SK-N-SH treated with all-trans-retinoic acid at 6 μM for 48 hours (cell line): ENCODE data around the gene TOM1L1.

Experiments used
- ATAC-seq: fragments of 200-7000 bp; cut with Tn5 transposase; 3 replicates; pipeline ENCODE4 v1.9.1; 2020; ENCODE audit warnings: mild to moderate bottlenecking, moderate library complexity
- BACH2 ChIP-seq: fragments of 250-450 bp; sonication (Bioruptor Pico); IDR thresholded peaks from 2 replicates; pipeline ENCODE4 v1.9.0; 2021; ENCODE audit warnings: mild to moderate bottlenecking, borderline replicate concordance
- CREB5 ChIP-seq: fragments of 250-450 bp; sonication (Bioruptor Pico); IDR thresholded peaks from 2 replicates; pipeline ENCODE4 v1.5.1; 2020; ENCODE audit warnings: low read depth, mild to moderate bottlenecking, moderate library complexity
- CSDC2 ChIP-seq: fragments of 250-450 bp; sonication (Bioruptor Pico); IDR thresholded peaks from 2 replicates; pipeline ENCODE4 v1.5.0; 2020; ENCODE audit warnings: mild to moderate bottlenecking, moderate library complexity
- ESRRG ChIP-seq: fragments of 250-450 bp; sonication (Bioruptor Pico); IDR thresholded peaks from 2 replicates; pipeline ENCODE4 v1.6.1; 2021; ENCODE audit warnings: mild to moderate bottlenecking
- ISL1 ChIP-seq: fragments of 250-450 bp; sonication (Bioruptor Pico); IDR thresholded peaks from 2 replicates; pipeline ENCODE4 v2.1.2; 2022; ENCODE audit warnings: mild to moderate bottlenecking, moderate library complexity
- OSR1 ChIP-seq: fragments of 250-450 bp; sonication (Bioruptor Pico); IDR thresholded peaks from 2 replicates; pipeline ENCODE4 v1.8.0; 2022; ENCODE audit warnings: moderate library complexity, mild to moderate bottlenecking, inconsistent platforms
- PATZ1 ChIP-seq: fragments of 250-450 bp; sonication (Bioruptor Pico); IDR thresholded peaks from 2 replicates; pipeline ENCODE4 v1.8.0; 2020; ENCODE audit warnings: mild to moderate bottlenecking, moderate library complexity, borderline replicate concordance
- POU6F1 ChIP-seq: fragments of 250-450 bp; sonication (Bioruptor Pico); IDR thresholded peaks from 2 replicates; pipeline ENCODE4 v1.8.0; 2021; ENCODE audit warnings: low read depth, mild to moderate bottlenecking, moderate library complexity, borderline replicate concordance
- PPARA ChIP-seq: fragments of 250-450 bp; sonication (Bioruptor Pico); IDR thresholded peaks from 2 replicates; pipeline ENCODE4 v1.5.0; 2020; ENCODE audit warnings: mild to moderate bottlenecking, borderline replicate concordance
- RARB ChIP-seq: fragments of 250-450 bp; sonication (Bioruptor Pico); IDR thresholded peaks from 2 replicates; pipeline ENCODE4 v1.8.0; 2021; ENCODE audit warnings: mild to moderate bottlenecking, moderate library complexity
- SNAI2 ChIP-seq: fragments of 250-450 bp; sonication (Bioruptor Pico); IDR thresholded peaks from 2 replicates; pipeline ENCODE4 v1.5.0; 2020; ENCODE audit warnings: mild to moderate bottlenecking, moderate library complexity
- TCF4 ChIP-seq: fragments of 250-450 bp; sonication (Bioruptor Pico); IDR thresholded peaks from 2 replicates; pipeline ENCODE4 v1.8.0; 2021; ENCODE audit warnings: mild to moderate bottlenecking, moderate library complexity, borderline replicate concordance
- TSHZ2 ChIP-seq: fragments of 250-450 bp; sonication (Bioruptor Pico); IDR thresholded peaks from 2 replicates; pipeline ENCODE4 v1.5.0; 2020; ENCODE audit warnings: mild to moderate bottlenecking, moderate library complexity
- ZC3H10 ChIP-seq: fragments of 250-450 bp; sonication (Bioruptor Pico); IDR thresholded peaks from 2 replicates; pipeline ENCODE4 v1.5.1; 2021; ENCODE audit warnings: mild to moderate bottlenecking, moderate library complexity
- ZFP3 ChIP-seq: fragments of 250-450 bp; sonication (Bioruptor Pico); IDR thresholded peaks from 2 replicates; pipeline ENCODE4 v1.5.0; 2020; ENCODE audit warnings: mild to moderate bottlenecking, moderate library complexity
- ZNF565 ChIP-seq: fragments of 450-650 bp; formaldehyde crosslinking; conservative IDR thresholded peaks from 2 replicates; pipeline ENCODE4 v1.5.0; 2020; ENCODE audit warnings: low read depth, mild to moderate bottlenecking, moderate library complexity
- ZNF70 ChIP-seq: fragments of 450-650 bp; formaldehyde crosslinking; IDR thresholded peaks from 2 replicates; pipeline ENCODE4 v1.5.0; 2020; ENCODE audit warnings: mild to moderate bottlenecking, moderate library complexity
- ZNF8 ChIP-seq: fragments of 450-650 bp; formaldehyde crosslinking; IDR thresholded peaks from 2 replicates; pipeline ENCODE4 v1.5.0; 2020; ENCODE audit warnings: mild to moderate bottlenecking, moderate library complexity

Gene TOM1L1

GRCh38 chr17:54898576-54898975, 2.1 kb upstream of the TOM1L1 start:
- no peak for ATAC-seq
- TF ChIP-seq CREB5 (CRISPR knock-in tag) = no peak
- TF ChIP-seq ESRRG (CRISPR knock-in tag) = no peak
- no peak for TF ChIP-seq ZNF70
- no peak for TF ChIP-seq SNAI2
- no peak for TF ChIP-seq BACH2 (CRISPR knock-in tag)
- no peak for TF ChIP-seq PATZ1 (CRISPR knock-in tag)
- TF ChIP-seq CSDC2 (CRISPR knock-in tag) = no peak
- no peak for TF ChIP-seq RARB (CRISPR knock-in tag)
- no peak for TF ChIP-seq PPARA (CRISPR knock-in tag)
- no peak for TF ChIP-seq ZC3H10 (CRISPR knock-in tag)
- no peak for TF ChIP-seq TCF4
- no peak for TF ChIP-seq ZFP3 (CRISPR knock-in tag)
- TF ChIP-seq OSR1 (CRISPR knock-in tag) = no peak

- TF ChIP-seq CSDC2 (CRISPR knock-in tag) = no peak
- no peak for TF ChIP-seq TSHZ2 (CRISPR knock-in tag)
- no peak for TF ChIP-seq RARB (CRISPR knock-in tag)
- no peak for TF ChIP-seq PATZ1 (CRISPR knock-in tag)
- TF ChIP-seq BACH2 (CRISPR knock-in tag) = no peak
- TF ChIP-seq PPARA (CRISPR knock-in tag) = no peak
- no peak for TF ChIP-seq ZNF565 (CRISPR knock-in tag)
- no peak for TF ChIP-seq ISL1 (CRISPR knock-in tag)
- TF ChIP-seq POU6F1 (CRISPR knock-in tag) = no peak
- no peak for TF ChIP-seq ESRRG (CRISPR knock-in tag)
- no peak for TF ChIP-seq ZNF8 (CRISPR knock-in tag)
- no peak for TF ChIP-seq CREB5 (CRISPR knock-in tag)
- ATAC-seq = no peak
Measured at GRCh38 chr17:54899201-54899600, 1.5 kb upstream of the TOM1L1 start.
